ENCODE results near the gene ARRB2. TPM values are rescaled to one million over a fixed set of nuclear protein-coding genes. Genes with fewer than 3 reads are reported as not detected.

ARRB2 gene
- total and polyA plus RNA-seq, 12 donors, result 10.8 to 53.5 (median 17.2) TPM

DNA sequence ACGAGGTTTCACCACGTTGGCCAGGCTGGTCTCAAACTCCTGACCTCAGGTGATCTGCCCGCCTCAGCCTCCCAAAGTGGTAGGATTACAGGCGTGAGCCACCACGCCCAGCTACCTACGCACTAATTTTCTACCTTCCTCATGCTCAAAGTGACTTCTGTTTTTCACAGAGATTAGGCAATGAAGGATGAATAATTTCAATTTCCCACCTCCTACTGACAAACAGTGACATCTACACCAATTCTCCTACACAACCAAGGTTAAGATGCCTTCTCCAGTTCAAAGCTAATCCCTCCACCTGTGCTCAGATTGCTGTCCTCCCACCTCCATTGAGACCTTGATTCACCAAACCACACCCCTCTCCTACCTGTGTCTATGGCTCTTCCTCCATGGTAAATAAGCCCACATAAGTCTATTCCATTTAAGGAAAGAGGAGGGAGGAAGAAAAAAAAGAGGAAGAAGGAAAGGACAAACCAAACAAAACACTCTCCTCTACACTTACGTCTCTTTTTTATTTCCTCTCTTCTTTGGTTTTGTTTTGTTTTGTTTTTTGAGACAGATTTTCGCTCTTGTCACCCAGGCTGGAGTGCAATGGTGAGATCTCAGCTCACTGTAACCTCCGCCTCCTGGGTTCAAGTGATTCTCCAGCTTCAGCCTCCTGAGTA lies 15.3 kb downstream of the ARRB2 start:
- Histone ChIP-seq H3K27me3 (no peaks in the 10 kb centered on the region), H3K4me1 (peaks cover 2 to 27% (median 14%) of the 10 kb centered on the region in 9 donors), H3K4me3 (no peak overlapping the region), H3K27ac (peak overlapping the region in 5 of 10 donors; percentile 19 to 91 (median 28)), H3K9me3 (no peaks in the 10 kb centered on the region), H3K36me3 (peaks cover 0 to 12% (median 0%) of the 10 kb centered on the region in 9 donors)
- ATAC-seq (no peak), DNase-seq (no peak)
- intact Hi-C loops (cut with DNase I), result no loop called here
- TF ChIP-seq, protein P1, sequence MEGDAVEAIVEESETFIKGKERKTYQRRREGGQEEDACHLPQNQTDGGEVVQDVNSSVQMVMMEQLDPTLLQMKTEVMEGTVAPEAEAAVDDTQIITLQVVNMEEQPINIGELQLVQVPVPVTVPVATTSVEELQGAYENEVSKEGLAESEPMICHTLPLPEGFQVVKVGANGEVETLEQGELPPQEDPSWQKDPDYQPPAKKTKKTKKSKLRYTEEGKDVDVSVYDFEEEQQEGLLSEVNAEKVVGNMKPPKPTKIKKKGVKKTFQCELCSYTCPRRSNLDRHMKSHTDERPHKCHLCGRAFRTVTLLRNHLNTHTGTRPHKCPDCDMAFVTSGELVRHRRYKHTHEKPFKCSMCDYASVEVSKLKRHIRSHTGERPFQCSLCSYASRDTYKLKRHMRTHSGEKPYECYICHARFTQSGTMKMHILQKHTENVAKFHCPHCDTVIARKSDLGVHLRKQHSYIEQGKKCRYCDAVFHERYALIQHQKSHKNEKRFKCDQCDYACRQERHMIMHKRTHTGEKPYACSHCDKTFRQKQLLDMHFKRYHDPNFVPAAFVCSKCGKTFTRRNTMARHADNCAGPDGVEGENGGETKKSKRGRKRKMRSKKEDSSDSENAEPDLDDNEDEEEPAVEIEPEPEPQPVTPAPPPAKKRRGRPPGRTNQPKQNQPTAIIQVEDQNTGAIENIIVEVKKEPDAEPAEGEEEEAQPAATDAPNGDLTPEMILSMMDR (IDR thresholded peaks at IDR 0.05), result no peak
- WGBS, 2 donors, result 81 to 88% methylated on average over 8 to 9 of the region's 9 CpGs

- ATAC-seq (no peak), DNase-seq (no peak)
- 51 to 60% methylated on average over 3 of the region's 3 CpGs for WGBS, 2 donors
- Histone ChIP-seq H3K36me3 (peaks cover 0 to 6% (median 0%) of the 10 kb centered on the region in 9 donors), H3K4me3 (no peak overlapping the region), H3K4me1 (peaks cover 3 to 44% (median 15%) of the 10 kb centered on the region in 9 donors), H3K27me3 (no peaks in the 10 kb centered on the region), H3K9me3 (no peaks in the 10 kb centered on the region), H3K27ac (peak overlapping the region in 1 of 10 donors; percentile 91)
- TF ChIP-seq, protein P1 (IDR thresholded peaks at IDR 0.05), result no peak
- intact Hi-C loops (cut with DNase I), result no loop called here
Observed at GRCh38 chr17:4728124-4728523, 17.7 kb downstream of the ARRB2 start.

DNA sequence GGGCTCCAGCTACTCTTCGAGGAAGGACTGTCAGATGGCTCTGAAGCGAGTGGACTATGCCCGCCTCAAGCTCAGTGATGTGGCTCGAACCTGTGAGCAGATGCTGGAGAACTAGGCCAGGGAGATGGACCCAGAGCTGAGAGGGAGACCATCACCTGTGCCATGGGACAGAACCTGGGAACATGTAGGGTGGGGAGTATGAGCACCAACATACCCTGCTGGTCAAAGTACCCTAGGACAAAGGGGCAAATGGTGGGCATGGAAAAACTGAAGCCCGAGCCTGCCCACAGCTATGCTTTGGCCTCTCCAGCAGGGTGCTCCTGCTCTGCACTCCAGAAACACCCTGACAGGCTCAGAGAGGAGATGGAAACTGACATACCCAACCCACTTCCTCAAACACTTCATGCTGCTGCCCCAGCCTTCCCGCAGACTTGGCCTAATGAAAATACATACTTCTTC lies 22.7 kb downstream of the ARRB2 start:
- 81 to 83% methylated on average over 6 of the region's 6 CpGs for WGBS, 2 donors

DNA sequence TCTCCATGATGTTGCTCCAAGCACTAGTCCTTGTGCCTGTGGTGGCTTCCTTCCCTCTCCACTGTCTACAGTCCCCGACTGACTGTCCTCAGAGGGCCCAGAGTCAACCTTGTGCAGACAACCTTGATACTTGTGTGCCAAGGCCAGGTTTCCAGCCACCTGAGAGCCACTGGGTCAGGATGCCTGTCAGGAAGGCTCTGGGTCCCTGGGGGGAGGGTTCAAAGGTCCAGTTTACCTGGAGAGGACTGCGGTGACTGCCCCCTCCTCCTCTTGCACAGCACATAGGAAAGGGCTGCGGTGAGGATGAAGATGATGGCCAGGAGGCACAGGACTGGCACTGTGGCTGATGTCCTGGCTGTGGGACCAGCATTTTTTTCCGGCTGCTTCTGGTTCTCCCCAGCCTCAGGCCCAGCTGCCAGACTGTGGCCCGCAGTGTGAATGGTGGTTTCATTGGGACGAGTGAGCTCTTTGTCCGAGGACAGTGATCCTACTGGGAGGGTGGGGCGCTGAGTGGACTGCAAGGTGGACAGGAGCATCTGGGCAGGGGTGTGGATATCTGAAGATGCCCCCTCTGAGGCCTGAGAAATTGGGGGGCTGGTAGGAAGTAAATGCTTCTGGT lies 24.5 kb downstream of the ARRB2 start:
- DNase-seq (no peak), ATAC-seq (no peak)
- intact Hi-C loops (cut with DNase I), result loop anchor here (5.0 to 10.0 kb wide), 5 partner anchors 50 to 152 kb away; partner anchors contain the start of genes GLTPD2 (in 6 of the 10) and VMO1 (in 6 of the 10)
- peaks cover 5 to 79% (median 23%) of the 10 kb centered on the region in 9 donors for H3K4me1 ChIP-seq
- TF ChIP-seq, protein P1 (IDR thresholded peaks at IDR 0.05), result no peak
- 88 to 91% methylated on average over 8 of the region's 8 CpGs for WGBS, 2 donors
- peaks cover 0 to 21% (median 0%) of the 10 kb centered on the region in 7 donors for H3K27me3 ChIP-seq
- H3K27ac ChIP-seq, result peak overlapping the region in 2 of 10 donors; percentile 25 to 90
- no peaks in the 10 kb centered on the region for H3K9me3 ChIP-seq
- H3K36me3 ChIP-seq, result peaks cover 0 to 27% (median 0%) of the 10 kb centered on the region in 9 donors
- no peak overlapping the region for H3K4me3 ChIP-seq

More for the DNA sequence above, 22.7 kb downstream of the ARRB2 start:
- Histone ChIP-seq H3K9me3 (no peaks in the 10 kb centered on the region), H3K27ac (peak overlapping the region in 5 of 10 donors; percentile 15 to 90 (median 39)), H3K4me3 (no peak overlapping the region), H3K36me3 (peaks cover 0 to 27% (median 0%) of the 10 kb centered on the region in 9 donors), H3K27me3 (peaks cover 0 to 10% (median 0%) of the 10 kb centered on the region in 7 donors), H3K4me1 (peaks cover 3 to 66% (median 15%) of the 10 kb centered on the region in 9 donors)
- intact Hi-C loops (cut with DNase I), result loop anchor here in 9 of 10 donors (5.0 to 10.0 kb wide), 5 partner anchors 52 to 154 kb away; partner anchors contain the start of genes GLTPD2 (in 6 of the 9) and VMO1 (in 6 of the 9)
- DNase-seq (no peak), ATAC-seq (no peak)
- TF ChIP-seq, protein P1 (IDR thresholded peaks at IDR 0.05), result peak in 2 of 9 donors; percentile 28 to 35
